Adipocyte (in vitro differentiated cells): ENCODE results near the gene NSMF.

Experiments
- DNase-seq: peaks from one replicate; pipeline ENCODE4 v3.0.0-alpha.2; 2015; ENCODE audit warnings: low read depth
- H3K27me3 ChIP-seq: replicated peaks from 2 replicates; pipeline ENCODE4 v1.7.0; 2013; ENCODE audit warnings: mild to moderate bottlenecking, low read length, moderate library complexity; ENCODE audit not compliant: control insufficient read depth, insufficient read depth
- H3K36me3 ChIP-seq: 2 replicates; pipeline ENCODE4 v1.7.0; 2013; ENCODE audit warnings: low read length, mild to moderate bottlenecking, moderate library complexity; ENCODE audit not compliant: control insufficient read depth, insufficient read depth, severe bottlenecking
- H3K4me1 ChIP-seq: 2 replicates; pipeline ENCODE4 v1.7.0; 2013; ENCODE audit warnings: mild to moderate bottlenecking, low read length, moderate library complexity; ENCODE audit not compliant: control insufficient read depth, insufficient read depth
- H3K4me3 ChIP-seq: 2 replicates; pipeline ENCODE4 v1.7.0; 2013; ENCODE audit warnings: mild to moderate bottlenecking, low read length, moderate library complexity
- H3K9ac ChIP-seq: 2 replicates; pipeline ENCODE4 v1.7.0; 2013; ENCODE audit warnings: mild to moderate bottlenecking, low read length, moderate library complexity
- H3K9me3 ChIP-seq: 2 replicates; pipeline ENCODE4 v1.7.0; 2013; ENCODE audit warnings: mild to moderate bottlenecking, low read length, moderate library complexity; ENCODE audit not compliant: control insufficient read depth

Gene NSMF

GRCh38 chr9:137408651-137409405 lies 50.3 kb downstream of the NSMF start:
- H3K4me1 ChIP-seq, result peaks cover 17% of the 10 kb centered on the region
- no peaks in the 10 kb centered on the region for H3K36me3 ChIP-seq
- no peak overlapping the region for H3K4me3 ChIP-seq
- no peaks in the 10 kb centered on the region for H3K9me3 ChIP-seq
- no peaks in the 10 kb centered on the region for H3K27me3 ChIP-seq
- no peak overlapping the region for H3K9ac ChIP-seq
- no peak for DNase-seq

GRCh38 chr9:137407590-137408300 lies 51.4 kb downstream of the NSMF start:
- DNase-seq, result no peak

GRCh38 chr9:137406876-137407589 lies 52.1 kb downstream of the NSMF start:
- Histone ChIP-seq H3K4me1 (peaks cover 8% of the 10 kb centered on the region), H3K27me3 (no peaks in the 10 kb centered on the region), H3K9ac (peak overlapping the region; percentile 77), H3K36me3 (no peaks in the 10 kb centered on the region), H3K4me3 (peak overlapping the region; percentile 69), H3K9me3 (no peaks in the 10 kb centered on the region)
- DNase-seq, result peak; percentile 86

More at GRCh38 chr9:137407590-137408300, 51.4 kb downstream of the NSMF start:
- Histone ChIP-seq H3K4me1 (peaks cover 15% of the 10 kb centered on the region), H3K36me3 (no peaks in the 10 kb centered on the region), H3K27me3 (no peaks in the 10 kb centered on the region), H3K9ac (peak overlapping the region; percentile 77), H3K4me3 (peak overlapping the region; percentile 69), H3K9me3 (no peaks in the 10 kb centered on the region)

- Histone ChIP-seq H3K9me3 (no peaks in the 10 kb centered on the region), H3K36me3 (no peaks in the 10 kb centered on the region), H3K4me3 (no peak overlapping the region), H3K9ac (peak overlapping the region; percentile 39), H3K27me3 (no peaks in the 10 kb centered on the region), H3K4me1 (peaks cover 4% of the 10 kb centered on the region)
- no peak for DNase-seq
Measured at GRCh38 chr9:137406085-137406760, 52.9 kb downstream of the NSMF start.

- DNase-seq, result peak; percentile 13
- no peaks in the 10 kb centered on the region for H3K36me3 ChIP-seq
- no peaks in the 10 kb centered on the region for H3K9me3 ChIP-seq
- no peak overlapping the region for H3K4me3 ChIP-seq
- H3K4me1 ChIP-seq, result peaks cover 4% of the 10 kb centered on the region
- no peak overlapping the region for H3K9ac ChIP-seq
- no peaks in the 10 kb centered on the region for H3K27me3 ChIP-seq
Measured at GRCh38 chr9:137405677-137406081, 53.5 kb downstream of the NSMF start.

- DNase-seq, result no peak
- no peaks in the 10 kb centered on the region for H3K27me3 ChIP-seq
- H3K9me3 ChIP-seq, result no peaks in the 10 kb centered on the region
- H3K36me3 ChIP-seq, result no peaks in the 10 kb centered on the region
- H3K4me3 ChIP-seq, result no peak overlapping the region
- no peak overlapping the region for H3K9ac ChIP-seq
- peaks cover 4% of the 10 kb centered on the region for H3K4me1 ChIP-seq
Measured at GRCh38 chr9:137404961-137405567, 54.1 kb downstream of the NSMF start.

GRCh38 chr9:137403269-137403668 lies 55.9 kb downstream of the NSMF start:
- H3K4me1 ChIP-seq, result peaks cover 4% of the 10 kb centered on the region
- H3K9ac ChIP-seq, result no peak overlapping the region
- DNase-seq, result no peak
- H3K9me3 ChIP-seq, result no peaks in the 10 kb centered on the region
- no peaks in the 10 kb centered on the region for H3K36me3 ChIP-seq
- no peak overlapping the region for H3K4me3 ChIP-seq
- H3K27me3 ChIP-seq, result no peaks in the 10 kb centered on the region

GRCh38 chr9:137402746-137403145 lies 56.4 kb downstream of the NSMF start:
- Histone ChIP-seq H3K9me3 (no peaks in the 10 kb centered on the region), H3K4me3 (no peak overlapping the region), H3K4me1 (peaks cover 4% of the 10 kb centered on the region), H3K36me3 (no peaks in the 10 kb centered on the region), H3K27me3 (no peaks in the 10 kb centered on the region), H3K9ac (no peak overlapping the region)
- DNase-seq, result no peak

GRCh38 chr9:137398561-137399468 lies 60.3 kb downstream of the NSMF start:
- Histone ChIP-seq H3K9me3 (no peaks in the 10 kb centered on the region), H3K27me3 (no peaks in the 10 kb centered on the region), H3K36me3 (no peaks in the 10 kb centered on the region), H3K9ac (no peak overlapping the region), H3K4me1 (peaks cover 6% of the 10 kb centered on the region), H3K4me3 (no peak overlapping the region)
- no peak for DNase-seq
